Measurements from ENCODE around the gene PEAK1.
"Not testable (repeated sequence)": the region's sequence is repeated elsewhere in the genome, so short reads cannot be mapped to it uniquely, and the experiment has no call there.

Gene PEAK1

GRCh38 chr15:77185242-77185785 lies 234.6 kb downstream of the PEAK1 start:
- DNase-seq (ENCODE audit: low read depth, low spot score): no peak
- in situ Hi-C loops (cut with HindIII; ENCODE audit: low sequenced_read_pairs): no loop called here
- no peak for TF ChIP-seq CTCF (IDR thresholded peaks at IDR 0.05; ENCODE audit: low read depth, low read length)

GRCh38 chr15:77184352-77184751 lies 235.6 kb downstream of the PEAK1 start:
- in situ Hi-C loops (cut with HindIII; ENCODE audit: low sequenced_read_pairs); H3K4me3 ChIP-seq (ENCODE audit: low read depth, low read length); DNase-seq (ENCODE audit: low read depth, low spot score): not testable (repeated sequence)

More at GRCh38 chr15:77185242-77185785, 234.6 kb downstream of the PEAK1 start:
- H3K4me3 ChIP-seq (ENCODE audit: low read depth, low read length): no peak overlapping the region

- DNase-seq (ENCODE audit: low read depth, low spot score): no peak
- in situ Hi-C loops (cut with HindIII; ENCODE audit: low sequenced_read_pairs): no loop called here
- no peak for TF ChIP-seq CTCF (IDR thresholded peaks at IDR 0.05; ENCODE audit: low read depth, low read length)
- no peak overlapping the region for H3K4me3 ChIP-seq (ENCODE audit: low read depth, low read length)
These were observed 236.8 kb downstream of the PEAK1 start for GRCh38 chr15:77183066-77183465.

GRCh38 chr15:77181305-77182074 lies 238.4 kb downstream of the PEAK1 start:
- in situ Hi-C loops (cut with HindIII; ENCODE audit: low sequenced_read_pairs): no loop called here
- H3K4me3 ChIP-seq (ENCODE audit: low read depth, low read length): no peak overlapping the region
- TF ChIP-seq CTCF (IDR thresholded peaks at IDR 0.05; ENCODE audit: low read depth, low read length): no peak
- no peak for DNase-seq (ENCODE audit: low read depth, low spot score)

- in situ Hi-C loops (cut with HindIII; ENCODE audit: low sequenced_read_pairs): no loop called here
- TF ChIP-seq CTCF (IDR thresholded peaks at IDR 0.05; ENCODE audit: low read depth, low read length): no peak
- no peak for DNase-seq (ENCODE audit: low read depth, low spot score)
- H3K4me3 ChIP-seq (ENCODE audit: low read depth, low read length): no peak overlapping the region
These were observed 239.1 kb downstream of the PEAK1 start for GRCh38 chr15:77180757-77181156.

- no peak for TF ChIP-seq CTCF (IDR thresholded peaks at IDR 0.05; ENCODE audit: low read depth, low read length)
- DNase-seq (ENCODE audit: low read depth, low spot score): no peak
- in situ Hi-C loops (cut with HindIII; ENCODE audit: low sequenced_read_pairs): no loop called here
- H3K4me3 ChIP-seq (ENCODE audit: low read depth, low read length): no peak overlapping the region
These were observed 239.6 kb downstream of the PEAK1 start for GRCh38 chr15:77180270-77180669.

GRCh38 chr15:77179541-77179998 lies 240.3 kb downstream of the PEAK1 start:
- no peak for TF ChIP-seq CTCF (IDR thresholded peaks at IDR 0.05; ENCODE audit: low read depth, low read length)
- H3K4me3 ChIP-seq (ENCODE audit: low read depth, low read length): no peak overlapping the region
- in situ Hi-C loops (cut with HindIII; ENCODE audit: low sequenced_read_pairs): no loop called here
- no peak for DNase-seq (ENCODE audit: low read depth, low spot score)

Measured in astrocyte of the spinal cord (primary cell).